Measurements from ENCODE around the gene ADAMTSL5.

The ADAMTSL5 gene

DNA sequence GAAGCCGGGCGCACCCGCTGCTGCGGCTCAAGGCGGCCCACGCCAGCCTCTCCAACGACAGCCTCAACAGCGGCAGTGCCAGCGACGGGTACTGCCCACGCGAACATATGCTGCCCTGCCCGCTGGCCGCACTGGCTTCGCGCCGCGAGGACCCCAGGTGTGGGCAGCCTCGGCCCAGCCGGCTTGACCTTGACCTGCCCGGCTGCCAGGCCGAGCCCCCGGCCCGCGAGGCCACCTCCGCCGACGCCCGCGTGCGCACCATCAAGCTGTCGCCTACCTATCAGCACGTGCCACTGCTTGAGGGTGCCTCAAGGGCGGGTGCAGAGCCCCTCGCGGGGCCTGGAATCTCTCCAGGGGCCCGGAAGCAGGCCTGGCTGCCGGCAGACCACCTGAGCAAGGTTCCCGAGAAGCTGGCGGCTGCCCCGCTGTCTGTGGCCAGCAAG lies 46.8 kb downstream of the ADAMTSL5 start:
- DNase-seq (ENCODE audit: low spot score) = no peak

DNA sequence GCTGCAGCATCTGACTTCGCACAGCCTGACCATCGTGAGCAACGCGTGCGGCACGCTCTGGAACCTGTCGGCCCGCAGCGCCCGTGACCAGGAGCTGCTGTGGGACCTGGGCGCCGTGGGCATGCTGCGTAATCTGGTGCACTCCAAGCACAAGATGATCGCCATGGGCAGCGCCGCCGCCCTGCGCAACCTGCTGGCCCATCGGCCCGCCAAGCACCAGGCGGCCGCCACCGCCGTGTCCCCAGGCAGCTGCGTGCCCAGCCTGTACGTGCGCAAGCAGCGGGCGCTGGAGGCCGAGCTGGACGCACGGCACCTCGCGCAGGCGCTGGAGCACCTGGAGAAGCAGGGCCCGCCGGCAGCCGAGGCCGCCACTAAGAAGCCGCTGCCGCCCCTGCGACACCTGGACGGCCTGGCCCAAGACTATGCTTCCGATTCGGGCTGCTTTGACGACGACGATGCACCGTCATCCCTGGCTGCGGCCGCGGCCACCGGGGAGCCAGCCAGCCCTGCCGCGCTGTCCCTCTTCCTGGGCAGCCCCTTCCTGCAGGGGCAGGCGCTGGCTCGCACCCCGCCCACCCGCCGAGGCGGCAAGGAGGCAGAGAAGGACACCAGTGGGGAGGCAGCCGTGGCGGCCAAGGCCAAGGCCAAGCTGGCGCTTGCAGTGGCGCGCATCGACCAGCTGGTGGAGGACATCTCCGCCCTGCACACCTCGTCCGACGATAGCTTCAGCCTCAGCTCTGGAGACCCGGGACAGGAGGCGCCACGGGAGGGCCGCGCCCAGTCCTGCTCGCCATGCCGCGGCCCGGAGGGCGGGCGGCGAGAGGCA lies 47.4 kb downstream of the ADAMTSL5 start:
- no peak for DNase-seq (ENCODE audit: low spot score)

- DNase-seq (ENCODE audit: low spot score) = no peak
These were observed 51.0 kb downstream of the ADAMTSL5 start for GRCh38 chr19:1461862-1462261.

DNA sequence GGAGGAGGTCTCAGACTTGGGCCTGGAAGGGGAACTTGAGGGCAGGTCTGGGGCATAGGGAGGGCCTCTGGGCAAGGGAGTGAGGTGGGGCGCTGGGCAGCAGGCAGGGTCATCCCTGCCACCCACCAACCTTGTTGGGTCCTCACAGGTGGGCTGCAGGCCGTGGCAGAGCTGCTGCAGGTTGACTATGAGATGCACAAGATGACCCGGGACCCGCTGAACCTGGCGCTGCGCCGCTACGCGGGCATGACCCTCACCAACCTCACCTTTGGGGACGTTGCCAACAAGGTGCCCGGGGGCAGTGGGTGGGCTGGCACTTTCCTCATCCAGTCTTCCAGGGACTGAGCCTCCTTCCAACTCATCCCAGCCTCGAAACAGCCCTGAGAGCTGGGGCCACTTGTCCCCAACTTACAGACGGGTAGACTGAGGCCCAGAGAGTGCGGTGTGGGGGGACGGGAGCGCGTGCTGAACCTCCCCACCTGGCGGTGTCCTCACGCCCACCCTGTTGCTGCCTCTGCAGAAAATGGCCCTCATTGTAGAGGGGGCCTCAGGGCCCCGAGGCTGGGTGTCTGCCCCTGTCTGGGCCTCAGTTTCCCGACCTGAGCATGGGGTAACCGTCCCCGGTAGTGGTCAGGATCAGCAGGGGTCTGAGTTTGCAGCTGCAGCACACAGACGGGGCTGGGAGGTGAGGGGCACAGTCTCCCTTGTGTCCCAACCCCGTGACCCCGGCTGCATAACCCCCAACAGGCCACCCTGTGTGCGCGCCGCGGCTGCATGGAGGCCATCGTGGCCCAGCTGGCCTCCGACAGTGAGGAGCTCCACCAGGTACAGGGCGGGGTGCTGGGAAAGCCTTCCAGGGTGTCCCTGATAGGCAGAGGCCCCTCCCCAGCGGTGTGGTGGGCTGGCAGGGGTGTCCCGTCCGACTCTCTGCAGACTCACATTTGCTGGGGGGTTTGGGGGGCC lies 52.5 kb downstream of the ADAMTSL5 start:
- no peak for DNase-seq (ENCODE audit: low spot score)

DNA sequence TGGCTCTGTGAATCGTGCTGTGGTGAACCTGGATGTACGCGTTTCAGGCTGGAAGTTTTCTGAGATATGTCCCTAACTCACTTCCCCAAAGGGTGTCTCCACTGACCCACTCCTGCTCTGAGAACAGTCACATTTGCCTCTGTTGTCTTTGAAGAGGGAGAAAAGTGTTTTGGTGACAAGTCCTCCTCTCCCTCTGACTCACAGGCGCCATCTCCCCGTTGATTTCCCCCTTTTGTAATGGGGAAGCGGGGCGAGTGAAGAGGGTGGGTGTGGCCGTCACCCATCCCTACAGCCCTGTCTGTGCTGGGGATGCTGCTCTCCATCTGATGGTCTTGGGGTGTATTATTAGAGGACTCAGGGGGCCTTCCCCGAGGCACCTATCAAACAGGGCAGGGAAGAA lies 53.3 kb downstream of the ADAMTSL5 start:
- no peak for DNase-seq (ENCODE audit: low spot score)

DNA sequence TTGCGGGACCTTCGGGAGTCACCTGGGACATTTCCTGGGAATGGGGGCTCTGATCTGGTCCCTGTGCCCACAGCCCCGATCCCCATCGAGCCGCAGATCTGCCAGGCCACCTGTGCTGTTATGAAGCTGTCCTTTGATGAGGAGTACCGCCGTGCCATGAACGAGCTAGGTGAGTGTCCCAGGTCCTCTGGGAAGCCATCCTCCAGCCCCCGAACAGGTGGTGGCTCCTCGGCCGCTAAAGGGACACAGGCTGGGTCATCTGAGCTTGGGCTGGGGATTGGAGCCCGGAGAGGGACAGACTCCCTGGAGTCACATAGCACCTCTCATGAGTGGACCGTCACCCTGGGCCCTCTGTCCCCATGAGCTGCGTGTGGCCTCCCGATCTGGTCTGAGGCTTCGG lies 54.9 kb downstream of the ADAMTSL5 start:
- no peak for DNase-seq (ENCODE audit: low spot score)

DNA sequence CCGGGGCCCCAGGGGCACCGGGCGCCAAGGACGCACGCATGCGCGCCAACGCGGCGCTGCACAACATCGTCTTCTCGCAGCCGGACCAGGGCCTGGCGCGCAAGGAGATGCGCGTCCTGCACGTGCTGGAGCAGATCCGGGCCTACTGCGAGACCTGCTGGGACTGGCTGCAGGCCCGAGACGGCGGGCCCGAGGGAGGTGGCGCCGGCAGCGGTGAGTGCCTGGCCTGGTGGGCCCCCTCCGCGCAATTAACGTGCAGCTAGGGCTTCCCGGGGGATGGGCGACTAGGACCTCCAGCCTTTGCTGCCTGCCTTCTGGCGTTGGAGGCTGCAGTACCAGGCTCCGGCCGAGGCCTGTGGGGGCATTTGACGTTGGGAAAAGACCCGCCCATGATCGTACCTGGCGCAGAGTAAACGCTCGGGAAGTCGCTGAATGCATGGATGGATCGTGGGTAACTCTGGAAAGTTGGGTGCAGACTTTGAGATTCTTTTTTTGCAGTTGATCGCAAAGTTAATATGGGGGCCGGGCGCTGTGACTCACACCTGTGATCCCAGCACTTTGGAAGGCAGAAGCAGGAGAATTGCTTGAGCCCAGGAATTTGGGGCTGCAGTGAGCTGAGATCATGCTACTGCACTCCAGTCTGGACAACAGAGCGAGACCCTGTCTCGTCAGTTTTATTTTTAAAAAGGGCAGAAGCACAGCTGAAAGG lies 55.6 kb downstream of the ADAMTSL5 start:
- DNase-seq (ENCODE audit: low spot score) = no peak

DNA sequence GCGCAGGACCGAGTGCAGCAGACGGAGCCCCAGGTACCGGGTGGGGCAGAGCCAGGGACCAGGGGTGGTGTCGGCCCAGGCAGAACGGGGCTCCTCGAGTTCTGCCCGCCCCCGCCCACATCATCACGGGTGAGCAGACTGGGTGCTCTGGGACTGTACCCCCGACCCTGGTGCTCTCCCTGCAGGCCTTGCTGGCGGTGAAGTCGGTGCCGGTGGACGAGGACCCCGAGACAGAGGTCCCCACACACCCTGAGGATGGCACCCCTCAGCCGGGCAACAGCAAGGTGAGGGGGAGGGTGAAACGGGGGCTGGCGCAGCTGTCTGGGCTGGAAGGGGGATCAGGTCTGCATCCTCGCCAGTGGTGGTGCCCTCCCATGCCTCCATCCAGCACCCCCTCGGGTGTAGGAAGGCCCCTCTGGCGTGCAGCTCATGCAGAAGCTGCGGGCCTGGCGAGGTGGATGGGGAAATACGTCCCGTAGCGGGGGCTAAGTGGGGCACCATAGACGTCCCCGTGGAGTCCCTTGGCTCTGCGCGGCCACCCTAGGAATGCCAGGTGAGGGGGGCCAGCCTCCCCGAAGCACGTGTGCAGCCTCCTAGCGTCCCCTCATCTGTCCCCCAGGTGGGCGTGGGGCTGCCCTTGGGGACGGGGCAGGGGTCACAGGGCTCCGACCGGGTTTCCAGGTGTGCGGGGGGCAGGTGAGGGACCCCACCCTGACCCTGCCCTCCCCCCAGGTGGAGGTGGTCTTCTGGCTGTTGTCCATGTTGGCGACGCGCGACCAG lies 56.5 kb downstream of the ADAMTSL5 start:
- DNase-seq (ENCODE audit: low spot score) = no peak

DNA sequence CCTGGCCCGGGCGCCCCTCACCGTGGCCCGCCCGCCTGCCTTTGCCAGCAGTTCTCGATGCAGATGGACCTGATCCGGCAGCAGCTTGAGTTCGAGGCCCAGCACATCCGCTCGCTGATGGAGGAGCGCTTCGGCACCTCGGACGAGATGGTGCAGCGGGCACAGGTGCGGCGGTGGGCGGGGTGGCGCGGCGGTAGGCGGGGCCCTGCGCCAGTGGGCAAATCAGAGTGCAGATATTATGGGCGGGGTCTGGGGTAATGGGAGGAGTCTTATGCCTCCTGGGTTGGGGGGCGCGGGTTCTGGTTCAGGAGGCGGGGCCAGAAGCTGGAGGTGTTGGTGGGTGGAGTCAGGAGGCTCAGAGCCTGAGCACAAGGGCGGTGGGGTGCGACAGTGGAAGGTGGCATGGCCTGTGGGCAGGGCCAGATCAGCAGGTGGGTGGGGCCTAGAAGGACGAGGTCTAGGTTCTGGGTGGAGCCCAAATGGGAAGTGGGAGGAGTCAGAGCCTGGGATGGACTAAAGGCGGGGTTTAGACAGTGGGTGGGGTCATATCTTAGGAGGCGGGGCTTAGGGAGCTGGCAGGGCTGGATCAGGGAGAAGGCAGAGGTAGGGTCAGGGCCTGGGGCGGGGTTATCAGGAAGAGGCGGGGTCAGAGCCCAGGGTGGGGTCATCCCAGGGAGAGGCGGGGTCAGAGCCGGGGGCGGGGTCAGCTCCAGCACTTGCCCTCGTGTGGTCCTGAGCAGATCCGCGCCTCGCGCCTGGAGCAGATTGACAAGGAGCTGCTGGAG lies 57.3 kb downstream of the ADAMTSL5 start:
- DNase-seq (ENCODE audit: low spot score) = peak; percentile 98
